ENCODE measurements around the gene EHD3.

DNA sequence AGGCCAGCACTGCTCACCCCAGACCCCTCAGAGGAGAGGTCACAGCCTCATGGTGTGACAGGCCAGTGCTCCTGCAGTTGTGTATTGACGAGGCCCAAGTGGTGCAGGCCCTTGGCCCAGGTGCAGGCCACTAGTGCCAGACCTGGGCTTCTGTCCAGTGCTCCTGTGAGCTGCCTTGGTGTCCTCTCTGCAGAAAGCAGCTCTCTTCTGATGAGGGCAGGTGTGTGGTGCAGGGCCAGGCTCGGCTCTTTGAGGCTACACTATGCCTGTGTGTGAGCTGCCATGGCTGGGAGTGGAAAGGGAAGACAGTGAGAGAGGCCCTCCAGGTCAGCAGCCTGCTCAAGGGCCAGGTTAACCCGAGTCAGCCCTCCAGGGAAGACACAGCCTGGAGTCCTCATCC is 17.1 kb downstream of the EHD3 start:
- TF ChIP-seq POLR2AphosphoS5 (IDR thresholded peaks at IDR 0.05; ENCODE audit: low read depth, low read length): no peak
- no peak for TF ChIP-seq TAF1 (IDR thresholded peaks at IDR 0.05; ENCODE audit: borderline replicate concordance, low read depth, low read length)
- TF ChIP-seq POLR2A (IDR thresholded peaks at IDR 0.05; ENCODE audit: low read depth, low read length): no peak
